ENCODE results near the gene POU3F1. TPM values are rescaled to one million over a fixed set of nuclear protein-coding genes. Genes with fewer than 3 reads are reported as not detected.
"Not testable (repeated sequence)": the region's sequence is repeated elsewhere in the genome, so short reads cannot be mapped to it uniquely, and the experiment has no call there.

The POU3F1 gene
- polyA plus RNA-seq, 1 donor from 2014 or later: not detected

GRCh38 chr1:38045401-38046332, 926 bp downstream of the POU3F1 start:
- H3K4me3 Mint-ChIP-seq: peak overlapping the region in 3 of 4 donors; percentile 3 to 65 (median 50)
- peaks cover 0 to 1% (median 0%) of the 10 kb centered on the region in 3 donors for H3K9me3 Mint-ChIP-seq
- H3K36me3 Mint-ChIP-seq: no peaks in the 10 kb centered on the region
- peak overlapping the region in 2 of 3 donors; percentile 32 to 63 for H3K27ac Mint-ChIP-seq
- H3K27me3 Mint-ChIP-seq: peaks cover 29% of the 10 kb centered on the region
- peaks cover 3 to 11% (median 5%) of the 10 kb centered on the region in 3 donors for H3K4me1 Mint-ChIP-seq

- Mint-ChIP-seq H3K36me3 (no peaks in the 10 kb centered on the region), H3K4me3 (peak overlapping the region; percentile 64 to 91 (median 76)), H3K9me3 (peaks cover 0 to 1% (median 0%) of the 10 kb centered on the region in 3 donors), H3K27ac (no peak overlapping the region), H3K4me1 (peaks cover 2 to 7% (median 5%) of the 10 kb centered on the region in 3 donors), H3K27me3 (peaks cover 29% of the 10 kb centered on the region)
Observed at GRCh38 chr1:38044221-38045215, 2.1 kb downstream of the POU3F1 start.

GRCh38 chr1:38043036-38043747, 3.4 kb downstream of the POU3F1 start:
- H3K27ac Mint-ChIP-seq: peak overlapping the region in 1 of 3 donors; percentile 89

GRCh38 chr1:38041936-38042834, 4.4 kb downstream of the POU3F1 start:
- Mint-ChIP-seq H3K36me3 (no peaks in the 10 kb centered on the region), H3K4me3 (peak overlapping the region in 1 of 4 donors; percentile 75), H3K9me3 (peaks cover 0 to 1% (median 0%) of the 10 kb centered on the region in 3 donors), H3K4me1 (peaks cover 2 to 7% (median 5%) of the 10 kb centered on the region in 3 donors), H3K27ac (peak overlapping the region in 1 of 3 donors; percentile 89), H3K27me3 (peaks cover 33% of the 10 kb centered on the region)

More at GRCh38 chr1:38043036-38043747, 3.4 kb downstream of the POU3F1 start:
- no peaks in the 10 kb centered on the region for H3K36me3 Mint-ChIP-seq
- peaks cover 0 to 1% (median 0%) of the 10 kb centered on the region in 3 donors for H3K9me3 Mint-ChIP-seq
- H3K4me1 Mint-ChIP-seq: peaks cover 2 to 7% (median 5%) of the 10 kb centered on the region in 3 donors
- H3K27me3 Mint-ChIP-seq: peaks cover 33% of the 10 kb centered on the region
- peak overlapping the region in 2 of 4 donors; percentile 75 to 85 for H3K4me3 Mint-ChIP-seq

GRCh38 chr1:38039331-38040088, 7.1 kb downstream of the POU3F1 start:
- Mint-ChIP-seq H3K4me1 (peaks cover 0 to 5% (median 5%) of the 10 kb centered on the region in 3 donors), H3K9me3 (peaks cover 0 to 1% (median 0%) of the 10 kb centered on the region in 3 donors), H3K27me3 (peaks cover 32% of the 10 kb centered on the region), H3K36me3 (no peaks in the 10 kb centered on the region), H3K27ac (no peak overlapping the region), H3K4me3 (no peak overlapping the region)

- peaks cover 0 to 5% (median 4%) of the 10 kb centered on the region in 3 donors for H3K4me1 Mint-ChIP-seq
- H3K27me3 Mint-ChIP-seq: peaks cover 26% of the 10 kb centered on the region
- H3K9me3 Mint-ChIP-seq: peaks cover 0 to 1% (median 0%) of the 10 kb centered on the region in 3 donors
- H3K36me3 Mint-ChIP-seq: no peaks in the 10 kb centered on the region
- no peak overlapping the region for H3K27ac Mint-ChIP-seq
- H3K4me3 Mint-ChIP-seq: no peak overlapping the region
Observed at GRCh38 chr1:38038861-38039260, 7.7 kb downstream of the POU3F1 start.

GRCh38 chr1:38037221-38037939, 9.2 kb downstream of the POU3F1 start:
- H3K27me3 Mint-ChIP-seq: peaks cover 15% of the 10 kb centered on the region

GRCh38 chr1:38034871-38035270, 11.7 kb downstream of the POU3F1 start:
- Mint-ChIP-seq H3K27me3 (peaks cover 7% of the 10 kb centered on the region), H3K4me3 (no peak overlapping the region), H3K27ac (no peak overlapping the region)

More at GRCh38 chr1:38037221-38037939, 9.2 kb downstream of the POU3F1 start:
- Mint-ChIP-seq H3K27ac (no peak overlapping the region), H3K9me3 (peaks cover 0 to 1% (median 0%) of the 10 kb centered on the region in 3 donors), H3K4me3 (no peak overlapping the region), H3K36me3 (no peaks in the 10 kb centered on the region), H3K4me1 (peaks cover 0 to 4% (median 0%) of the 10 kb centered on the region in 3 donors)

GRCh38 chr1:38032992-38033391, 13.6 kb downstream of the POU3F1 start:
- peaks cover 6 to 15% (median 6%) of the 10 kb centered on the region in 3 donors for H3K4me1 Mint-ChIP-seq
- H3K36me3 Mint-ChIP-seq, H3K4me3 Mint-ChIP-seq: not testable (repeated sequence)

More at GRCh38 chr1:38034871-38035270, 11.7 kb downstream of the POU3F1 start:
- H3K9me3 Mint-ChIP-seq: no peaks in the 10 kb centered on the region
- H3K36me3 Mint-ChIP-seq: no peaks in the 10 kb centered on the region
- peaks cover 2 to 8% (median 4%) of the 10 kb centered on the region in 3 donors for H3K4me1 Mint-ChIP-seq

GRCh38 chr1:38031513-38031866, 15.1 kb downstream of the POU3F1 start:
- H3K27me3 Mint-ChIP-seq: peaks cover 1% of the 10 kb centered on the region
- no peak overlapping the region for H3K27ac Mint-ChIP-seq
- no peaks in the 10 kb centered on the region for H3K9me3 Mint-ChIP-seq
- no peaks in the 10 kb centered on the region for H3K36me3 Mint-ChIP-seq
- H3K4me3 Mint-ChIP-seq: no peak overlapping the region
- H3K4me1 Mint-ChIP-seq: peaks cover 6 to 18% (median 11%) of the 10 kb centered on the region in 3 donors

More at GRCh38 chr1:38032992-38033391, 13.6 kb downstream of the POU3F1 start:
- H3K27ac Mint-ChIP-seq, H3K9me3 Mint-ChIP-seq, H3K27me3 Mint-ChIP-seq: not testable (repeated sequence)

GRCh38 chr1:38030596-38031512, 15.7 kb downstream of the POU3F1 start:
- peaks cover 6 to 18% (median 11%) of the 10 kb centered on the region in 3 donors for H3K4me1 Mint-ChIP-seq
- H3K27me3 Mint-ChIP-seq: no peaks in the 10 kb centered on the region
- H3K9me3 Mint-ChIP-seq: no peaks in the 10 kb centered on the region
- no peak overlapping the region for H3K4me3 Mint-ChIP-seq
- H3K36me3 Mint-ChIP-seq: no peaks in the 10 kb centered on the region
- peak overlapping the region in 1 of 3 donors; percentile 5 for H3K27ac Mint-ChIP-seq

Measured in IgD-negative memory B cell (primary cell).